Measurements from ENCODE around the gene TSPAN6. TPM values are rescaled to one million over a fixed set of nuclear protein-coding genes. Genes with fewer than 3 reads are reported as not detected.

Gene TSPAN6
- total RNA-seq, 2 experiments from 2014 or later = 0.36 to 0.43 TPM

DNA sequence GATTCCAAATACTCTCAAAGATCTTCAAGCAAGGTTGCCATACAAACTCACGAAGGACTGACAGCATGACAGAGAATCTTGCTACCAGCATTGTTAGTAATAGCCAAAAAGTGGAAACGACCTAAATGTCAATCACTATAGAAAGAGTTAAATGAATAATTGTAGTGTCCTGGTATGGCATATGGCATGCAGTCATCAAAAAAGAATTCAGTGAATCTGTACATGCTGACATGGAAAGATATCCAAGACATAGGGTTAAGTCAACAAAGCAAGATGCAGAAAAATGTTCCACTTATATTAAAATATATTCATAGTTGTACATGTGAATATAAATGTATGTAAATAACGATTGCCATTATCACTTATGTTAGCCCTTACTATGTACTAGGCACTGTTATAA lies 45.0 kb upstream of the TSPAN6 start:
- H3K27ac Mint-ChIP-seq = no peak overlapping the region
- intact Hi-C loops (cut with micrococcal nuclease) = no loop called here
- no peaks in the 10 kb centered on the region for H3K27me3 Mint-ChIP-seq
- H3K9me3 Mint-ChIP-seq = no peaks in the 10 kb centered on the region
- DNase-seq (no peak), ATAC-seq (no peak)
- POLR2A ChIA-PET = no interaction called here
- no peaks in the 10 kb centered on the region for H3K36me3 Mint-ChIP-seq (ENCODE audit: low read depth)
- TF ChIP-seq, protein P1, sequence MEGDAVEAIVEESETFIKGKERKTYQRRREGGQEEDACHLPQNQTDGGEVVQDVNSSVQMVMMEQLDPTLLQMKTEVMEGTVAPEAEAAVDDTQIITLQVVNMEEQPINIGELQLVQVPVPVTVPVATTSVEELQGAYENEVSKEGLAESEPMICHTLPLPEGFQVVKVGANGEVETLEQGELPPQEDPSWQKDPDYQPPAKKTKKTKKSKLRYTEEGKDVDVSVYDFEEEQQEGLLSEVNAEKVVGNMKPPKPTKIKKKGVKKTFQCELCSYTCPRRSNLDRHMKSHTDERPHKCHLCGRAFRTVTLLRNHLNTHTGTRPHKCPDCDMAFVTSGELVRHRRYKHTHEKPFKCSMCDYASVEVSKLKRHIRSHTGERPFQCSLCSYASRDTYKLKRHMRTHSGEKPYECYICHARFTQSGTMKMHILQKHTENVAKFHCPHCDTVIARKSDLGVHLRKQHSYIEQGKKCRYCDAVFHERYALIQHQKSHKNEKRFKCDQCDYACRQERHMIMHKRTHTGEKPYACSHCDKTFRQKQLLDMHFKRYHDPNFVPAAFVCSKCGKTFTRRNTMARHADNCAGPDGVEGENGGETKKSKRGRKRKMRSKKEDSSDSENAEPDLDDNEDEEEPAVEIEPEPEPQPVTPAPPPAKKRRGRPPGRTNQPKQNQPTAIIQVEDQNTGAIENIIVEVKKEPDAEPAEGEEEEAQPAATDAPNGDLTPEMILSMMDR (IDR thresholded peaks at IDR 0.05) = no peak
- CTCF ChIA-PET = interaction anchor here (2.0 to 9.6 kb wide), 2 partner anchors 10 to 87 kb away, joined by 6 to 172 read pairs; no protein-coding TSS in a partner anchor
- H3K4me3 Mint-ChIP-seq = no peak overlapping the region
- H3K4me1 Mint-ChIP-seq (ENCODE audit: low read depth) = peaks cover 2% of the 10 kb centered on the region

- Mint-ChIP-seq H3K27ac (no peak overlapping the region), H3K36me3 (ENCODE audit: low read depth) (no peaks in the 10 kb centered on the region), H3K4me3 (no peak overlapping the region), H3K9me3 (no peaks in the 10 kb centered on the region), H3K4me1 (ENCODE audit: low read depth) (no peaks in the 10 kb centered on the region), H3K27me3 (no peaks in the 10 kb centered on the region)
- DNase-seq (no peak), ATAC-seq (no peak)
- CTCF ChIA-PET = interaction anchor here (2.0 to 9.6 kb wide), 2 partner anchors 9 to 88 kb away, joined by 6 to 172 read pairs; no protein-coding TSS in a partner anchor
- intact Hi-C loops (cut with micrococcal nuclease) = no loop called here
- POLR2A ChIA-PET = no interaction called here
- TF ChIP-seq, protein P1 (IDR thresholded peaks at IDR 0.05) = no peak
These were observed 44.1 kb upstream of the TSPAN6 start for GRCh38 chrX:100680756-100681155.

- Mint-ChIP-seq H3K36me3 (ENCODE audit: low read depth) (no peaks in the 10 kb centered on the region), H3K27ac (no peak overlapping the region), H3K9me3 (no peaks in the 10 kb centered on the region), H3K4me1 (ENCODE audit: low read depth) (peaks cover 4% of the 10 kb centered on the region), H3K27me3 (no peaks in the 10 kb centered on the region), H3K4me3 (no peak overlapping the region)
- no peak for ATAC-seq
- POLR2A ChIA-PET = no interaction called here
- CTCF ChIA-PET = interaction anchor here (1.2 to 3.3 kb wide), 2 partner anchors 91 to 132 kb away, joined by 3 to 21 read pairs; no protein-coding TSS in a partner anchor
- intact Hi-C loops (cut with micrococcal nuclease) = no loop called here
- TF ChIP-seq, protein P1 (IDR thresholded peaks at IDR 0.05) = no peak
- no peak for DNase-seq
These were observed 41.1 kb upstream of the TSPAN6 start for GRCh38 chrX:100677611-100678181.

GRCh38 chrX:100674705-100675104 lies 38.1 kb upstream of the TSPAN6 start:
- peaks cover 4% of the 10 kb centered on the region for H3K4me1 Mint-ChIP-seq (ENCODE audit: low read depth)
- CTCF ChIA-PET = interaction anchor here (0.9 to 5.9 kb wide), 3 partner anchors 9 to 94 kb away, joined by 3 to 44 read pairs (median 9); no protein-coding TSS in a partner anchor
- intact Hi-C loops (cut with micrococcal nuclease) = no loop called here
- POLR2A ChIA-PET = no interaction called here
- ATAC-seq = no peak
- TF ChIP-seq, protein P1 (IDR thresholded peaks at IDR 0.05) = no peak
- no peak overlapping the region for H3K4me3 Mint-ChIP-seq
- H3K36me3 Mint-ChIP-seq (ENCODE audit: low read depth) = no peaks in the 10 kb centered on the region
- no peaks in the 10 kb centered on the region for H3K27me3 Mint-ChIP-seq
- H3K9me3 Mint-ChIP-seq = no peaks in the 10 kb centered on the region
- no peak for DNase-seq
- H3K27ac Mint-ChIP-seq = no peak overlapping the region

GRCh38 chrX:100673397-100673953 lies 36.9 kb upstream of the TSPAN6 start:
- DNase-seq (no peak), ATAC-seq (no peak)
- Mint-ChIP-seq H3K27me3 (no peaks in the 10 kb centered on the region), H3K4me1 (ENCODE audit: low read depth) (peaks cover 4% of the 10 kb centered on the region), H3K9me3 (no peaks in the 10 kb centered on the region), H3K36me3 (ENCODE audit: low read depth) (no peaks in the 10 kb centered on the region), H3K27ac (no peak overlapping the region), H3K4me3 (no peak overlapping the region)
- intact Hi-C loops (cut with micrococcal nuclease) = no loop called here
- TF ChIP-seq, protein P1 (IDR thresholded peaks at IDR 0.05) = no peak
- ChIA-PET CTCF (interaction anchor here (3.4 to 5.9 kb wide), 2 partner anchors 13 to 96 kb away, joined by 19 to 44 read pairs; no protein-coding TSS in a partner anchor), POLR2A (no interaction called here)
